GM12878 (cell line): Measurements from ENCODE around the gene SLC34A3. TPM values are rescaled to one million over a fixed set of nuclear protein-coding genes. Genes with fewer than 3 reads are reported as not detected.

Experiments used
- CBX3 ChIP-seq: fragments of 200-600 bp; sonication (generic); IDR thresholded peaks from 2 replicates; pipeline ENCODE4 v1.6.1; 2016; ENCODE audit warnings: low read depth, borderline replicate concordance
- CBX5 ChIP-seq: sonication (generic); IDR thresholded peaks from 2 replicates; pipeline ENCODE4 v1.6.1; 2016; ENCODE audit warnings: low read depth, moderate library complexity, mild to moderate bottlenecking, inconsistent platforms
- CUX1 ChIP-seq: IDR thresholded peaks from 2 replicates; pipeline ENCODE4 v1.6.1; 2012; ENCODE audit warnings: improper control_type of control experiment, low read depth, low read length; ENCODE audit not compliant: insufficient replicate concordance
- ELK1 ChIP-seq: IDR thresholded peaks from 2 replicates; pipeline ENCODE4 v1.6.1; 2012; ENCODE audit warnings: low read depth, low read length, improper control_type of control experiment
- GATAD2B ChIP-seq: fragments of 450-650 bp; conservative IDR thresholded peaks from 2 replicates; pipeline ENCODE4 v1.6.1; 2017; ENCODE audit warnings: low read depth, mild to moderate bottlenecking, moderate library complexity
- HDAC6 ChIP-seq: fragments of 200-600 bp; sonication (generic); IDR thresholded peaks from one replicate; pipeline ENCODE4 v1.8.0; 2017; ENCODE audit warnings: antibody characterized with exemption; ENCODE audit not compliant: unreplicated experiment
- KAT2A ChIP-seq: conservative IDR thresholded peaks from 2 replicates; pipeline ENCODE4 v1.6.1; 2011; ENCODE audit warnings: low read depth, low read length; ENCODE audit not compliant: control insufficient read depth
- MEF2B ChIP-seq: fragments of 450-650 bp; IDR thresholded peaks from 2 replicates; pipeline ENCODE4 v1.6.1; 2018; ENCODE audit warnings: mild to moderate bottlenecking, moderate library complexity; ENCODE audit not compliant: partially characterized antibody, poor library complexity, severe bottlenecking
- MYB ChIP-seq: fragments of 150-350 bp; IDR thresholded peaks from 2 replicates; pipeline ENCODE4 v1.6.1; 2014; ENCODE audit warnings: mild to moderate bottlenecking, low read depth, low read length, borderline replicate concordance
- NFYB ChIP-seq: IDR thresholded peaks from 2 replicates; pipeline ENCODE4 v1.6.1; 2011; ENCODE audit warnings: low read depth, mild to moderate bottlenecking, low read length, improper control_type of control experiment, moderate library complexity; ENCODE audit not compliant: insufficient read depth
- NKRF ChIP-seq: fragments of 450-650 bp; conservative IDR thresholded peaks from 2 replicates; pipeline ENCODE4 v1.6.1; 2017; ENCODE audit warnings: mild to moderate bottlenecking, moderate library complexity
- PBX3 ChIP-seq: IDR thresholded peaks from 2 replicates; pipeline ENCODE4 v1.6.1; 2011; ENCODE audit warnings: mild to moderate bottlenecking, low read depth, low read length, moderate library complexity; ENCODE audit not compliant: insufficient replicate concordance
- PKNOX1 ChIP-seq: fragments of 450-650 bp; IDR thresholded peaks from 2 replicates; pipeline ENCODE4 v1.6.1; 2016; ENCODE audit warnings: mild to moderate bottlenecking
- RAD21 ChIP-seq: IDR thresholded peaks from 2 replicates; pipeline ENCODE4 v1.6.1; 2011; ENCODE audit warnings: mild to moderate bottlenecking, low read depth, low read length, moderate library complexity; ENCODE audit not compliant: insufficient read depth
- RFX5 ChIP-seq: IDR thresholded peaks from 2 replicates; pipeline ENCODE4 v1.6.1; 2011; ENCODE audit warnings: low read depth, low read length, improper control_type of control experiment
- SIN3A ChIP-seq: IDR thresholded peaks from 2 replicates; pipeline ENCODE4 v1.6.1; 2012; ENCODE audit warnings: low read depth, low read length, improper control_type of control experiment
- TAF1 ChIP-seq: IDR thresholded peaks from 2 replicates; pipeline ENCODE4 v1.6.1; 2011; ENCODE audit warnings: mild to moderate bottlenecking, low read depth, low read length, borderline replicate concordance
- TARDBP ChIP-seq: IDR thresholded peaks from 2 replicates; pipeline ENCODE4 v1.6.1; 2016; ENCODE audit warnings: borderline replicate concordance
- polyA plus RNA-seq, 11 experiments: library from polyadenylated mRNA; depleted of rRNA in 4 of 11; unstranded in 6 of 11; stranded (reverse) in 5 of 11; fragments of >200 nt; fragmentation: Nextera tagmentation in 4 of 11; fragmentation: Illumina TruSeq in 1 of 11; extraction: Ambion mirVana in 4 of 11; extraction: Trizol in 1 of 11; gene quantifications; 1 replicate in 1 of 11; 2 replicates in 10 of 11; pipeline versions ENCODE4 v1.2.1 to v1.2.3, GENCODE V29; 2011 to 2016; ENCODE audit warnings: inconsistent platforms in 2 of 11, missing spikeins in 2 of 11, low read depth in 1 of 11
- total RNA-seq, 4 experiments: library from RNA; depleted of rRNA in 3 of 4; stranded (reverse); fragments of >200 nt in 3 of 4; fragmentation: Illumina TruSeq in 1 of 4; extraction: Trizol in 1 of 4; gene quantifications; 2 replicates each; pipeline versions ENCODE4 v1.2.1 to v1.2.3, GENCODE V29; 2013 to 2021

Gene SLC34A3
- total and polyA plus RNA-seq, 10 of the 15 experiments (the other 5 are each of a cell fraction or from before 2014, with no cell fraction given): not detected

GRCh38 chr9:137236238-137236935, 5.7 kb downstream of the SLC34A3 start (continued):
- TF ChIP-seq NKRF (no peak), CUX1 (no peak), TARDBP (0 out of 2 replicates have a peak, but pooled peaks have one; percentile 24), CBX3 (no peak), PKNOX1 (peak; percentile 33; the same call in 1 of the 2 replicates), TAF1 (no peak), KAT2A (no peak), MEF2B (peak; percentile 80), MYB (no peak), SIN3A (peak; percentile 52; the same call in 1 of the 2 replicates), GATAD2B (peak; percentile 96), ELK1 (no peak), RAD21 (peak; percentile 79), NFYB (no peak), RFX5 (no peak), HDAC6 (no peak), CBX5 (no peak), PBX3 (no peak)
